Karpas-422 (cell line): ENCODE results near the gene CELSR1. TPM values are rescaled to one million over a fixed set of nuclear protein-coding genes. Genes with fewer than 3 reads are reported as not detected.
A peak's percentile ranks its signal among the peaks of the same experiment; 100 is the strongest.

Source experiments
- DNase-seq: peaks from one replicate; pipeline ENCODE4 v3.0.0-alpha.2; 2015
- H2AFZ ChIP-seq: fragments of 200-600 bp; sonication (generic); 2 replicates; pipeline ENCODE4 v1.6.1; 2014; ENCODE audit warnings: antibody characterized with exemption, low read length, mixed read lengths
- H3K27ac ChIP-seq: fragments of 200-600 bp; sonication (generic); 2 replicates; pipeline ENCODE4 v1.5.1; 2014; ENCODE audit warnings: mild to moderate bottlenecking, low read length, moderate library complexity
- H3K27me3 ChIP-seq: fragments of 200-600 bp; sonication (generic); 2 replicates; pipeline ENCODE4 v1.6.1; 2014; ENCODE audit warnings: low read length, mixed read lengths
- H3K36me3 ChIP-seq: fragments of 200-600 bp; sonication (generic); 2 replicates; pipeline ENCODE4 v1.6.1; 2014; ENCODE audit warnings: low read length, mixed read lengths; ENCODE audit not compliant: insufficient read depth
- H3K4me1 ChIP-seq: fragments of 200-600 bp; sonication (generic); 2 replicates; pipeline ENCODE4 v1.6.1; 2014; ENCODE audit warnings: mild to moderate bottlenecking, low read length, mixed read lengths
- H3K4me2 ChIP-seq: fragments of 200-600 bp; sonication (generic); 2 replicates; pipeline ENCODE4 v1.6.1; 2014; ENCODE audit warnings: low read length, low read depth, mild to moderate bottlenecking; ENCODE audit not compliant: poor library complexity, severe bottlenecking
- H3K4me3 ChIP-seq: fragments of 200-600 bp; sonication (generic); 2 replicates; pipeline ENCODE4 v1.5.1; 2014; ENCODE audit warnings: mild to moderate bottlenecking, antibody characterized with exemption, low read length, mixed read lengths
- H3K79me2 ChIP-seq: fragments of 200-600 bp; sonication (generic); 2 replicates; pipeline ENCODE4 v1.6.1; 2014; ENCODE audit warnings: mild to moderate bottlenecking, low read length, mixed read lengths
- H3K9ac ChIP-seq: fragments of 200-600 bp; sonication (generic); 2 replicates; pipeline ENCODE4 v1.6.0; 2014; ENCODE audit warnings: low read length
- H3K9me2 ChIP-seq: fragments of 200-600 bp; sonication (generic), shearing (Covaris generic); replicated peaks from 2 replicates; pipeline ENCODE4 v1.6.0; 2014; ENCODE audit warnings: mild to moderate bottlenecking, low read length, moderate library complexity; ENCODE audit not compliant: insufficient read depth
- H3K9me3 ChIP-seq: fragments of 300-700, 200-600 bp; sonication (generic); 2 replicates; pipeline ENCODE4 v1.6.1; 2014; ENCODE audit warnings: low read length, mixed read lengths
- H4K20me1 ChIP-seq: fragments of 200-600 bp; sonication (generic); 2 replicates; pipeline ENCODE4 v1.6.1; 2014; ENCODE audit warnings: mild to moderate bottlenecking, antibody characterized with exemption, low read length, low read depth; ENCODE audit not compliant: insufficient read depth
- total RNA-seq: library from RNA; depleted of rRNA; stranded (reverse); fragments of >200 nt; shearing (Covaris generic); gene quantifications from 2 replicates; pipeline ENCODE4 v1.2.3, GENCODE V29; 2014; ENCODE audit warnings: low replicate concordance

The CELSR1 gene
- total RNA-seq, 1 experiment from 2014 or later = 0.11 TPM

- Histone ChIP-seq H3K27ac (no peak overlapping the region), H3K9ac (no peak overlapping the region), H3K4me1 (peaks cover 19% of the 10 kb centered on the region), H2AFZ (peak overlapping the region; percentile 89; the same call in 1 of the 2 replicates), H3K4me3 (peak overlapping the region; percentile 57; the same call in 1 of the 2 replicates), H3K4me2 (peak overlapping the region; percentile 48), H3K27me3 (no peaks in the 10 kb centered on the region), H4K20me1 (no peaks in the 10 kb centered on the region), H3K9me2 (no peaks in the 10 kb centered on the region), H3K36me3 (no peaks in the 10 kb centered on the region), H3K79me2 (no peaks in the 10 kb centered on the region), H3K9me3 (no peaks in the 10 kb centered on the region)
- DNase-seq = peak; percentile 88
These were observed 24.1 kb upstream of the CELSR1 start for GRCh38 chr22:46561435-46561905.

- no peak overlapping the region for H3K27ac ChIP-seq
- H4K20me1 ChIP-seq = no peaks in the 10 kb centered on the region
- peak; percentile 23 for DNase-seq
- peaks cover 19% of the 10 kb centered on the region for H3K4me1 ChIP-seq
- H3K9me3 ChIP-seq = no peaks in the 10 kb centered on the region
- no peaks in the 10 kb centered on the region for H3K79me2 ChIP-seq
- no peaks in the 10 kb centered on the region for H3K9me2 ChIP-seq
- peak overlapping the region; percentile 57; the same call in 1 of the 2 replicates for H3K4me3 ChIP-seq
- peak overlapping the region; percentile 89; the same call in 1 of the 2 replicates for H2AFZ ChIP-seq
- H3K36me3 ChIP-seq = no peaks in the 10 kb centered on the region
- no peak overlapping the region for H3K9ac ChIP-seq
- H3K4me2 ChIP-seq = peak overlapping the region; percentile 48
- H3K27me3 ChIP-seq = no peaks in the 10 kb centered on the region
These were observed 23.4 kb upstream of the CELSR1 start for GRCh38 chr22:46560696-46561295.

GRCh38 chr22:46557736-46558480 lies 20.5 kb upstream of the CELSR1 start:
- no peaks in the 10 kb centered on the region for H3K79me2 ChIP-seq
- H3K27me3 ChIP-seq = no peaks in the 10 kb centered on the region; the same call in 1 of the 2 replicates
- no peak overlapping the region for H3K27ac ChIP-seq
- H3K36me3 ChIP-seq = no peaks in the 10 kb centered on the region
- no peak overlapping the region for H3K4me3 ChIP-seq
- no peaks in the 10 kb centered on the region for H3K9me2 ChIP-seq
- no peak overlapping the region for H3K9ac ChIP-seq
- H3K9me3 ChIP-seq = peaks cover 5% of the 10 kb centered on the region
- no peak for DNase-seq
- H4K20me1 ChIP-seq = no peaks in the 10 kb centered on the region
- H3K4me2 ChIP-seq = no peak overlapping the region
- no peak overlapping the region for H2AFZ ChIP-seq
- H3K4me1 ChIP-seq = peaks cover 8% of the 10 kb centered on the region; the same call in 1 of the 2 replicates

- Histone ChIP-seq H3K27me3 (no peaks in the 10 kb centered on the region; the same call in 1 of the 2 replicates), H3K4me3 (no peak overlapping the region), H3K27ac (no peak overlapping the region), H3K9me2 (no peaks in the 10 kb centered on the region), H3K4me1 (peaks cover 7% of the 10 kb centered on the region; the same call in 1 of the 2 replicates), H3K36me3 (no peaks in the 10 kb centered on the region), H2AFZ (no peak overlapping the region), H4K20me1 (no peaks in the 10 kb centered on the region), H3K9ac (no peak overlapping the region), H3K4me2 (no peak overlapping the region), H3K79me2 (no peaks in the 10 kb centered on the region), H3K9me3 (peaks cover 7% of the 10 kb centered on the region)
- DNase-seq = no peak
These were observed 19.4 kb upstream of the CELSR1 start for GRCh38 chr22:46556775-46557174.

GRCh38 chr22:46553189-46553588 lies 15.8 kb upstream of the CELSR1 start:
- Histone ChIP-seq H3K4me2 (no peak overlapping the region), H3K4me1 (no peaks in the 10 kb centered on the region), H3K4me3 (no peak overlapping the region), H3K27me3 (no peaks in the 10 kb centered on the region; the same call in 1 of the 2 replicates), H2AFZ (no peak overlapping the region), H3K79me2 (no peaks in the 10 kb centered on the region), H3K27ac (no peak overlapping the region), H3K9me2 (no peaks in the 10 kb centered on the region), H3K36me3 (no peaks in the 10 kb centered on the region), H4K20me1 (no peaks in the 10 kb centered on the region), H3K9ac (no peak overlapping the region), H3K9me3 (peaks cover 7% of the 10 kb centered on the region)
- no peak for DNase-seq

- Histone ChIP-seq H3K4me2 (no peak overlapping the region), H3K9ac (no peak overlapping the region), H3K79me2 (no peaks in the 10 kb centered on the region), H4K20me1 (no peaks in the 10 kb centered on the region), H3K4me3 (no peak overlapping the region), H3K27ac (no peak overlapping the region), H3K36me3 (no peaks in the 10 kb centered on the region), H3K27me3 (no peaks in the 10 kb centered on the region; the same call in 1 of the 2 replicates), H3K4me1 (no peaks in the 10 kb centered on the region), H3K9me3 (peaks cover 7% of the 10 kb centered on the region), H3K9me2 (no peaks in the 10 kb centered on the region), H2AFZ (no peak overlapping the region)
- DNase-seq = no peak
These were observed 14.6 kb upstream of the CELSR1 start for GRCh38 chr22:46551996-46552395.

- H3K4me1 ChIP-seq = no peaks in the 10 kb centered on the region
- H3K36me3 ChIP-seq = no peaks in the 10 kb centered on the region
- no peak overlapping the region for H3K4me3 ChIP-seq
- no peaks in the 10 kb centered on the region; the same call in 1 of the 2 replicates for H3K27me3 ChIP-seq
- DNase-seq = no peak
- H3K9me2 ChIP-seq = no peaks in the 10 kb centered on the region
- peaks cover 7% of the 10 kb centered on the region for H3K9me3 ChIP-seq
- H2AFZ ChIP-seq = no peak overlapping the region
- no peaks in the 10 kb centered on the region for H4K20me1 ChIP-seq
- no peak overlapping the region for H3K27ac ChIP-seq
- no peak overlapping the region for H3K4me2 ChIP-seq
- no peaks in the 10 kb centered on the region for H3K79me2 ChIP-seq
- no peak overlapping the region for H3K9ac ChIP-seq
These were observed 13.9 kb upstream of the CELSR1 start for GRCh38 chr22:46551321-46551720.

- H3K4me2 ChIP-seq = no peak overlapping the region
- no peak overlapping the region for H3K9ac ChIP-seq
These were observed 12.7 kb upstream of the CELSR1 start for GRCh38 chr22:46549971-46550641.

More at GRCh38 chr22:46549971-46550641, 12.7 kb upstream of the CELSR1 start:
- no peaks in the 10 kb centered on the region for H3K9me2 ChIP-seq
- H3K79me2 ChIP-seq = no peaks in the 10 kb centered on the region
- no peak overlapping the region for H2AFZ ChIP-seq
- H3K9me3 ChIP-seq = peaks cover 7% of the 10 kb centered on the region
- no peaks in the 10 kb centered on the region for H4K20me1 ChIP-seq
- H3K4me3 ChIP-seq = no peak overlapping the region
- H3K27me3 ChIP-seq = no peaks in the 10 kb centered on the region; the same call in 1 of the 2 replicates
- H3K4me1 ChIP-seq = no peaks in the 10 kb centered on the region
- DNase-seq = no peak
- no peak overlapping the region for H3K27ac ChIP-seq
- no peaks in the 10 kb centered on the region for H3K36me3 ChIP-seq
